HuH-7 (cell line): ENCODE data around the gene P3H2.
"Not testable (repeated sequence)": the region's sequence is repeated elsewhere in the genome, so short reads cannot be mapped to it uniquely, and the experiment has no call there.

Experiments
- DNase-seq: peaks from one replicate; pipeline ENCODE4 v3.0.0; 2011; ENCODE audit warnings: low spot score

Gene P3H2

DNA sequence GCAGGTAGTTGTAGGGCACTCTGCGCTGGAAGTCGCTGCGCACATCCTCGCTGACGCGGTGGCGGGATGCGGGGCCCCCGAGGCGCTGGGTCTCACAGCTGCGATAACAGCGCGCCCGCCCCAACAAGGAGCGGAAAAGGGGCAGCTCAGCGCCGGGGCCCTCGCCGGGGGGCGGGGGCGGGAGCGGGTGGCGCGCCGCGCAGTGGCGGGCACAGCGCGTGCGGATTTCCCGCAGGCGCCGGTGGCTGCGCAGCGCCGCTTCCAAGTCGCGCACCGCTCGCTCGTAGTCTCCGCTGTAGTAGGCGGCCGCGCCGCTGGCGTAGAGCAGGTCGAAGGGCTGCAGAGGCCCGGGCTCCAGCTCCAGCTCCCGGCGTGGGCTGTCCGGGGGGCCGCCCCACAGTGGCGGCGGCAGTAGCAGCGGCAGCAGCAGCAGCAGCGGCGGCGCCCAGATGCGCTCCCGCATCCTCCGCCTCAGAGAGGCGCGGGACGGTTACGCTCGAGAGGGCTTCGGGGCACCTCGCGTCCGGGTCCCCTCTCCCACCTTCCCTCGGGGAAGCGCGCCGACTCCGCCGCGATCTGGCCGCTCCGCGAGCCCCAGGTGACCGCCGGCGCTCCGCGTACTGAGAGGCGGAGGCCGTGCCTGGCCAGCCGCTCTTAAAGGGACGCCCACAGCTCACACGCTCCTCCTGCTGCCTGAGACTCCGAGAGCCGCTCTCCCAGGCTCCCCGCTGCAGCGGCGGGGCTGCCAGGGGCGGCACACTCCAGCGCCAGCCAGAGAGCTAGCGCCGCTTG is at the start of gene P3H2:
P3H2 (minus strand) TSS at position 629 of the 792 bp plus-strand sequence; CDS start at position 463, 166 bp downstream.
- peak; percentile 90 for DNase-seq

DNA sequence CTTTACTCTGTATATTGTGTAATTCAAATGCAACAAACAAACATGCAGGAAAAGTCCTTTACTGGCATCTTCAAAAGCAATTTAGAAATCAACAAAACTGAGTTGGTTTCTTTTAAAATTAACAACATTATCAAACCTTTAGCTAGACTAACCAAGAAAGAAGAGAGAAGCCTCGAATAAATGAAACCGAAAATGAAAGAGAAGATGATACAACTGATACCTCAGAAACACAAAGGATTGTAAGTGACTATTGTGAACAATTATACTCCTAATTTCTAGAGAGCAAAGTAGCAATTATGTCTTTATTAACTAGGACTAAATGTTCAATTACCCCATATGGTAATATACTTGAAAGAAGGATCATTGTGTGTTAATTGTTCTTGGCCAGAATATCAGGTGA is 49.2 kb upstream of the P3H2 start:
- no peak for DNase-seq

GRCh38 chr3:190169243-190169642 is 48.5 kb upstream of the P3H2 start:
- DNase-seq, result no peak

GRCh38 chr3:190167936-190168680 is 47.4 kb upstream of the P3H2 start:
- DNase-seq, result no peak

DNA sequence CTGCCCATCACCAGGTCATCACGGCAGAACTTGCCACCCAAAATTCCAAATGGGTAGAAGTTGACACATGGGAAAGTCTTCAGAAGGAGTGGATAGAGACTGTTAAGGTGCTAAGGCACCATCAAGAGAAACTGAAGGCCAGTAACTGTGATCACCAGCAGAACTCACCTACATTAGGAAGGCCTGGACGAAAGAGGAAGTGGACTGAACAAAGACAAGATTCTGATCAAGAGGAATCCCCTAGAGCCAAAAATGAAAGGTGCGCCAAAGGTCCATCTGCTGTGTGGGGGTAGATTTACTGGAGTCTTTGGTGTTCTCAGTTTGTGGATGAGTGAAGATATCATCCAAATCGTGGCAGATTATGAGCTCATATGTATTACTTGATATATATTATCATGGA is 46.3 kb upstream of the P3H2 start:
- DNase-seq, result no peak

- no peak for DNase-seq
These were observed 44.6 kb upstream of the P3H2 start for GRCh38 chr3:190165253-190165652.

- not testable (repeated sequence) for DNase-seq
These were observed 41.3 kb upstream of the P3H2 start for GRCh38 chr3:190162013-190162412.

- no peak for DNase-seq
These were observed 39.3 kb upstream of the P3H2 start for GRCh38 chr3:190159902-190160435.

GRCh38 chr3:190158261-190158660 is 37.6 kb upstream of the P3H2 start:
- DNase-seq, result no peak

GRCh38 chr3:190155752-190156151 is 35.1 kb upstream of the P3H2 start:
- no peak for DNase-seq

- DNase-seq, result no peak
These were observed 30.0 kb upstream of the P3H2 start for GRCh38 chr3:190150681-190151080.

- not testable (repeated sequence) for DNase-seq
These were observed 29.3 kb upstream of the P3H2 start for GRCh38 chr3:190149830-190150619.

- DNase-seq, result not testable (repeated sequence)
These were observed 24.1 kb upstream of the P3H2 start for GRCh38 chr3:190144793-190145192.

DNA sequence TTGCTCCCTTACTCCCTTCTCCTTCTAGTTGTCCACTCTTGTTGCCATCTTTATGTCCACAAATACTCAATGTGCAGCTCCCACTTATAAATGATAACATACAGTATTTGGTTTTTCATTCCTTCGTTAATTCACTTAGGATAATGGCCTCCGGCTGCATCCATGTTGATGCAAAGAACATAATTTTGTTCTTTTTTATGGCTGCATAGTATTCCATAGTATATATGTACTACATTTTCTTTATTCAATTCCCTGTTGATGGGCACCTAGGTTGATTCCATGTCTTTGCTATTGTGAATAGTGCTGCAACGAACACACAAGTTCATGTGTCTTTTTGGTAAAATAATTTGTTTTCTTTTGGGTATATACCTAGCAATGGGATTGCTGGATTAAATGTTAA is 21.3 kb upstream of the P3H2 start:
- DNase-seq, result no peak

DNA sequence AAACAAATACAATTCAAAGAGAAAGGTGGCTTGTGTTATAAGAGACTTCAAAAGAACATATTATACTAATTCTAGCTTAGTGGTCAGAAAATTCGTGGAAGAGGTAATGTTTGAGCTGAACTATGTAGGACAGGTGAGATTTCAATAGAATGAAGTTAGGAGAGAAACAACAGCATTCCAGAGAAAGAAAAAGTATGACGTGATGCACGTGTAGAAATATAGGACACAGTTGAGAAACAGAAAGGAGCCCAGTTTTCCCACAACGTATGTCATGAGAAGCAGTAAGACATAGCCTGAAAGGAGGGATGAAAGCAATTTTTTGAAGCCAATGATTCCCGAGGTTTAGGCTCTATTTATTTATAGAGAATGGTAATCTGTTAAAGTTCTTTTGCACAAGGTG is 18.7 kb upstream of the P3H2 start:
- no peak for DNase-seq

- DNase-seq, result no peak
These were observed 11.7 kb upstream of the P3H2 start for GRCh38 chr3:190132371-190132770.

DNA sequence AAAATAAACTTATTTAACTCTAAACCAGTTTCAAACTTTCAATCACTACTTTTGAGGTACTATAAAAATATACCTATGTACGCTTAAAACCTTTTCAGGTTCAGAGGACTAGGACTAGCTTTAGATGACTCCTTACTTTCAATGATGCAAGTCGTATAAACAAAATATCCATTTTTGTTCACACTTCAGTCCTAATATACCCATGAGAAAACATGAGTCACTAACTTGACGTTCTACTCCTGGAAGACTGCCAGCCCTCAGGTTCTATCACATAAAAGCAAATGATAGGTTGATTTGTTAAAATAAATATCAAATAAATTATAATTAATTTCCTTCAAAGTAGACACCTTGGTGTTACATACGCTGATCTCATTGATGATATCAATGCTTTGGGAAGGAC is 10.6 kb upstream of the P3H2 start:
- no peak for DNase-seq

DNA sequence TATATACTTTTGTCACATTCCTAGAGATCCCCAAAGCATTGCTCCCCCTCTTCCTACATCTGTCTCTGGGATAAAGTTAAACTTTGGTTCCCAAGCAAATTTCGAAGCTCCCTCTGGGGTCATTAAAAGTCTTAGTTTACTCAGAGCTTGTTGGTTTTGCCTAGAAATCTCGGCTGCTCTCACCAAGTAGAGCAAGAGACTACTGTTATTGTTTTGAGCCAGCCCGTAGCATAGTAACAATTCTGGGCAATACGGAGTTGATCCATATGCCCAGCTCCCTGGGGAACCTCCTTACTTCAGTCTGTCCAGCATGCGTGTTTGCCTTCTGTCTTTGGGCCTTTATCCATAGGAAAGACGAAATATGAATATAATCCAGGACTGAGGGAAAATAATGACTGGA is 10.0 kb upstream of the P3H2 start:
- DNase-seq, result no peak

- no peak for DNase-seq
These were observed 9.3 kb upstream of the P3H2 start for GRCh38 chr3:190130037-190130436.

GRCh38 chr3:190127797-190128196 is 7.1 kb upstream of the P3H2 start:
- DNase-seq, result no peak

DNA sequence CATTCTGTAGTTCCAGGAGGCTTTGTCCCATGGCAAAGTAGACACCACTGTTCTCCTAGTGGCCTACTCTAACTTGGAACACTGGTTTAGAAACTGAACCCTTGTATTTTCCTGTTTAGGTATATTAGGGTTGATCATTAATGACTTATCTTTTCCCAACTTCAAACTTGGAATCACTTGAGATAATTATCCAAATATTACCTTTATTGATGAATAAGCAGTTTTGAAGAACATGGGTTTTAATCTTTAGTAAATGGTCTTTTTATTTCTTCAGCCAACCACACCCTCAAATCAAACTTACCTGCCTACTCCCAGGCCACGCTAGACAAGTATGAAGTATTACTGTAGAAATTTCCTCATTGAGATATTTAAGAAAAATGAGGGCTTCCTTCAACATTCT is 6.5 kb upstream of the P3H2 start:
- no peak for DNase-seq

GRCh38 chr3:190125436-190126068 is 4.9 kb upstream of the P3H2 start:
- no peak for DNase-seq
